ENCODE measurements around the gene FAM83C.

- no peak for TF ChIP-seq USF2 (IDR thresholded peaks at IDR 0.05)
- no peak for TF ChIP-seq POLR2A (IDR thresholded peaks at IDR 0.05; ENCODE audit: low read length)
- no peak for TF ChIP-seq CTCF (IDR thresholded peaks at IDR 0.05)
- no peak for TF ChIP-seq KDM5A (IDR thresholded peaks at IDR 0.05)
- no peak for TF ChIP-seq TP53 (CRISPR knock-in tag; IDR thresholded peaks at IDR 0.05)
- TF ChIP-seq SREBF2 (IDR thresholded peaks at IDR 0.05), result no peak
- no peak for TF ChIP-seq MAX (IDR thresholded peaks at IDR 0.05)
- TF ChIP-seq CEBPB (IDR thresholded peaks at IDR 0.05), result no peak
- TF ChIP-seq NR3C1 (IDR thresholded peaks at IDR 0.05), result no peak
Observed at GRCh38 chr20:35235881-35236280, 56.3 kb downstream of the FAM83C start.

All from A549 (cell line).